HG03521 (cell line): ENCODE results near the gene DDX53.

ENCODE experiments used
- ATAC-seq: cut with Tn5 transposase; IDR thresholded peaks from one replicate; pipeline ENCODE4 v1.9.1; 2021; ENCODE audit warnings: mild to moderate bottlenecking, moderate library complexity; ENCODE audit not compliant: unreplicated experiment

The DDX53 gene

GRCh38 chrX:23048806-23049573 lies 49.2 kb downstream of the DDX53 start:
- ATAC-seq: no peak

GRCh38 chrX:23052324-23052723 lies 52.6 kb downstream of the DDX53 start:
- ATAC-seq: no peak
